HepG2 (cell line): ENCODE measurements around the gene ATP11A. TPM values are rescaled to one million over a fixed set of nuclear protein-coding genes. Genes with fewer than 3 reads are reported as not detected.
A peak's percentile ranks its signal among the peaks of the same experiment; 100 is the strongest.

Experiments used
- AHR ChIP-seq: IDR thresholded peaks from 2 replicates; pipeline ENCODE4 v1.6.1; 2018; ENCODE audit warnings: missing genetic modification reagents, missing compliant biosample characterization
- BCL3 ChIP-seq: sonication (generic); formaldehyde crosslinking; IDR thresholded peaks from 2 replicates; pipeline ENCODE4 v1.5.1; 2020; ENCODE audit warnings: mild to moderate bottlenecking, missing genetic modification reagents, moderate library complexity
- BORCS8-MEF2B ChIP-seq: sonication (generic); formaldehyde crosslinking; IDR thresholded peaks from 2 replicates; pipeline ENCODE4 v1.8.0; 2022; ENCODE audit warnings: mild to moderate bottlenecking, missing genetic modification reagents
- CENPT ChIP-seq: sonication (generic); formaldehyde crosslinking; IDR thresholded peaks from 2 replicates; pipeline ENCODE4 v1.8.0; 2022; ENCODE audit warnings: low read depth, mild to moderate bottlenecking, moderate library complexity, missing genetic modification reagents
- CREB3 ChIP-seq: sonication (generic); formaldehyde crosslinking; IDR thresholded peaks from 2 replicates; pipeline ENCODE4 v1.5.0; 2020; ENCODE audit warnings: missing genetic modification reagents
- ESRRA ChIP-seq: sonication (generic); formaldehyde crosslinking; IDR thresholded peaks from 2 replicates; pipeline ENCODE4 v1.5.1; 2020; ENCODE audit warnings: mild to moderate bottlenecking, low read depth, missing genetic modification reagents
- FLYWCH1 ChIP-seq: sonication (generic); formaldehyde crosslinking; IDR thresholded peaks from 2 replicates; pipeline ENCODE4 v1.8.1; 2023; ENCODE audit warnings: mild to moderate bottlenecking, missing genetic modification reagents
- JUND ChIP-seq: sonication (generic); formaldehyde crosslinking; IDR thresholded peaks from 2 replicates; pipeline ENCODE4 v1.8.0; 2022; ENCODE audit warnings: mild to moderate bottlenecking, missing genetic modification reagents
- MAFG ChIP-seq: sonication (generic); formaldehyde crosslinking; IDR thresholded peaks from 2 replicates; pipeline ENCODE4 v1.5.1; 2020; ENCODE audit warnings: mild to moderate bottlenecking, missing genetic modification reagents
- MIXL1 ChIP-seq: IDR thresholded peaks from 2 replicates; pipeline ENCODE4 v1.6.1; 2016
- NFE2L2 ChIP-seq: fragments of 150-350 bp; IDR thresholded peaks from 2 replicates; pipeline ENCODE4 v1.6.1; 2014; ENCODE audit warnings: low read length
- SAFB2 ChIP-seq: sonication (generic); formaldehyde crosslinking; IDR thresholded peaks from 2 replicates; pipeline ENCODE4 v1.5.1; 2020; ENCODE audit warnings: missing genetic modification reagents, low read depth, mild to moderate bottlenecking, borderline replicate concordance
- SP5 ChIP-seq: IDR thresholded peaks from 2 replicates; pipeline ENCODE4 v1.6.1; 2016; ENCODE audit warnings: low read depth, borderline replicate concordance
- SRSF9 ChIP-seq: fragments of 200-400 bp; formaldehyde crosslinking; IDR thresholded peaks from 2 replicates; pipeline ENCODE4 v1.6.1; 2018; ENCODE audit warnings: borderline replicate concordance, mild to moderate bottlenecking, low read depth, low read length; ENCODE audit not compliant: insufficient read depth, poor library complexity, severe bottlenecking
- ZBTB1 ChIP-seq: sonication (generic); formaldehyde crosslinking; IDR thresholded peaks from 2 replicates; pipeline ENCODE4 v1.4.0; 2020; ENCODE audit warnings: missing genetic modification reagents, borderline replicate concordance
- ZMYM2 ChIP-seq: sonication (generic); formaldehyde crosslinking; IDR thresholded peaks from 2 replicates; pipeline ENCODE4 v1.8.0; 2022; ENCODE audit warnings: mild to moderate bottlenecking, missing genetic modification reagents
- ZNF280D ChIP-seq: sonication (generic); formaldehyde crosslinking; IDR thresholded peaks from 2 replicates; pipeline ENCODE4 v1.5.1; 2020; ENCODE audit warnings: mild to moderate bottlenecking, missing genetic modification reagents
- ZNF30 ChIP-seq: sonication (generic); formaldehyde crosslinking; IDR thresholded peaks from 2 replicates; pipeline ENCODE4 v1.5.0; 2020; ENCODE audit warnings: mild to moderate bottlenecking, missing genetic modification reagents
- ZNF329 ChIP-seq: sonication (generic); formaldehyde crosslinking; IDR thresholded peaks from 2 replicates; pipeline ENCODE4 v1.9.0; 2021; ENCODE audit warnings: low read depth, mild to moderate bottlenecking, missing genetic modification reagents
- ZNF431 ChIP-seq: sonication (generic); formaldehyde crosslinking; IDR thresholded peaks from 2 replicates; pipeline ENCODE4 v1.9.0; 2022; ENCODE audit warnings: missing genetic modification reagents, low read depth, mild to moderate bottlenecking, borderline replicate concordance
- ZNF512 ChIP-seq: sonication (generic); formaldehyde crosslinking; IDR thresholded peaks from 2 replicates; pipeline ENCODE4 v1.4.0; 2020; ENCODE audit warnings: mild to moderate bottlenecking, missing genetic modification reagents
- ZNF597 ChIP-seq: sonication (generic); formaldehyde crosslinking; IDR thresholded peaks from 2 replicates; pipeline ENCODE4 v1.5.0; 2020; ENCODE audit warnings: missing genetic modification reagents
- polyA plus RNA-seq, 8 experiments: library from polyadenylated mRNA; depleted of rRNA in 3 of 8; stranded (reverse) in 7 of 8; unstranded in 1 of 8; fragments of >200 nt; fragmentation: Illumina TruSeq in 4 of 8; extraction: Trizol in 4 of 8; gene quantifications; 2 replicates each; pipeline versions ENCODE4 v1.2.1 to v1.2.3, GENCODE V29; 2011 to 2016; ENCODE audit warnings: low read depth in 4 of 8, missing spikeins in 1 of 8, mixed read lengths in 1 of 8; ENCODE audit not compliant: insufficient read depth in 1 of 8
- total RNA-seq, 5 experiments: library from RNA; depleted of rRNA; stranded (reverse); fragments of >200 nt; fragmentation: Illumina TruSeq; extraction: Trizol; gene quantifications; 2 replicates each; pipeline ENCODE4 v1.2.3, GENCODE V29; 2016; ENCODE audit warnings: low read depth in 1 of 5

Gene ATP11A
- total and polyA plus RNA-seq, 2 of the 13 experiments (the other 11 are each of a cell fraction or from before 2014, with no cell fraction given), result 18.4 to 20.1 TPM

GRCh38 chr13:112892426-112893206 lies 202.8 kb downstream of the ATP11A start (continued):
- TF ChIP-seq BCL3 (CRISPR knock-in tag), result no peak
- TF ChIP-seq CENPT (CRISPR knock-in tag), result no peak
- no peak for TF ChIP-seq FLYWCH1 (CRISPR knock-in tag)
- TF ChIP-seq CREB3 (CRISPR knock-in tag), result no peak
- TF ChIP-seq BORCS8-MEF2B (CRISPR knock-in tag), result no peak
- TF ChIP-seq ZNF597, result no peak
- peak; percentile 68; the same call in 1 of the 2 replicates for TF ChIP-seq ZNF431 (CRISPR knock-in tag)
- 0 out of 2 replicates have a peak, but pooled peaks have one; percentile 13 for TF ChIP-seq JUND (CRISPR knock-in tag)
- TF ChIP-seq ZNF280D (CRISPR knock-in tag), result 0 out of 2 replicates have a peak, but pooled peaks have one; percentile 72
- no peak for TF ChIP-seq ZNF329 (CRISPR knock-in tag)
- no peak for TF ChIP-seq MAFG (CRISPR knock-in tag)
- TF ChIP-seq ZBTB1 (CRISPR knock-in tag), result no peak
- TF ChIP-seq SRSF9, result no peak
- TF ChIP-seq ZMYM2 (CRISPR knock-in tag), result no peak
- TF ChIP-seq MIXL1 (CRISPR knock-in tag), result 0 out of 2 replicates have a peak, but pooled peaks have one; percentile 27
- no peak for TF ChIP-seq AHR (CRISPR knock-in tag)
- no peak for TF ChIP-seq ESRRA (CRISPR knock-in tag)
- TF ChIP-seq SP5 (CRISPR knock-in tag), result peak; percentile 31; the same call in 1 of the 2 replicates
- TF ChIP-seq ZNF512 (CRISPR knock-in tag), result no peak
- no peak for TF ChIP-seq NFE2L2
- peak; percentile 59; the same call in 1 of the 2 replicates for TF ChIP-seq SAFB2 (CRISPR knock-in tag)
- TF ChIP-seq ZNF30 (CRISPR knock-in tag), result no peak
